DMS114 treated with DMSO at 0.1 percent for 48 hours (cell line): ENCODE results near the gene DDX4.

Experiments
- DNase-seq: peaks from one replicate; lab custom pipeline; 2025; ENCODE audit not compliant: unreplicated experiment; lab: John Stamatoyannopoulos, UW

The DDX4 gene

DNA sequence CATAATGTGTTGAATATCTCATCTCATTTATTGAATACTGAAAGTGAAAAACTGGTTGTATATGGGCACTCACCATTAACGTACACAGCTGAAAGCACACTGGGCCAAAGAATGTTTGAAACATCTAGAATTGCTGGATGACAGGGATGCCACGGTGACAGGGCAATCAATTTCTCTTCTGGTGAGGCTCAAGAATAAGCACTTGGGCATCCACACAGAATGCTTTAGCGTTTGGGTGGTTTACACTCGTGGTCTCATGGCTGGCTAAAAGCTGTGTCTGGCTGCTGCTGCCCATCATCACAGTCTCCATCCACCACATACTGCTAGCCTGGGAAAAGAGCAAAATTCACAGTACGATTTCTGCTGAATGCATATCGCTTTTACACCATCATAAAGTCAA lies 82.6 kb downstream of the DDX4 start:
- DNase-seq, result no peak

DNA sequence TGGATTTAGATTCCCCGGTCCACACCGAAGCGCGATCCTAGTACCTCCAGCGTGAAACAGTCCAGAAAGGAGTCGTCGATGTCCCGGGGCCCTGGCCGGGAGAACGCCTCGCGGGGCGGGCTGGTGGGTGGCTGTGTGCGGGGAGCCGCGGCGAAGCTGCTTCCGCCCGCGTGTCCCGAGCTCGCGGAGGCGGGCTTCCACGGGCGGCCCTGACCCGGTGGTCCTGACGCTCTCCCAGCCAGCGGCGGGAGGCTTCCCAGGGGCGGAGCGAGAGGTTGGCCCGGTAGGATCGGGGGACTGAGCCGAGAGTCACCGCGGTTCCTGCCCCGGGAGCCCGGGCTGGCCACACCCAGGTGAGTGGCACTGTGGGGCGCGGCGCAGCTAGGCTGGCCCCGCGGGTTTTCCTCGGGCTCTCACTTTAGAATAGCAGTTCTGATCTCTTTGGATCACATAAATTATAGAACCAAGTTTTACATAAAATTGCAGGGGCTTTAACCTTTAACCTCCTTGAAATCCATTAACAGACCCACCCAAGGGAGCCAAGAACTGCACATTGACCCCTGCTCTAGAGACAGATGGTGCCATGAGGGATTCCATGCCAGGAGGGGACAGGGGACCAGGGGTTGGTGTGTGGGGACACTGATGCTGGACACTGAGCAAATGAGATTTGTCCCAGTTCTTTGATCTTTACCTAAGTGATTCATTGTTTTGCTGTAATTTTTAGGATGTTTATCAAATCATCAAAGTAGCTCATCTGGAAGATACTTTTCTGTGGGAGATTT lies 84.1 kb downstream of the DDX4 start:
- DNase-seq, result no peak

DNA sequence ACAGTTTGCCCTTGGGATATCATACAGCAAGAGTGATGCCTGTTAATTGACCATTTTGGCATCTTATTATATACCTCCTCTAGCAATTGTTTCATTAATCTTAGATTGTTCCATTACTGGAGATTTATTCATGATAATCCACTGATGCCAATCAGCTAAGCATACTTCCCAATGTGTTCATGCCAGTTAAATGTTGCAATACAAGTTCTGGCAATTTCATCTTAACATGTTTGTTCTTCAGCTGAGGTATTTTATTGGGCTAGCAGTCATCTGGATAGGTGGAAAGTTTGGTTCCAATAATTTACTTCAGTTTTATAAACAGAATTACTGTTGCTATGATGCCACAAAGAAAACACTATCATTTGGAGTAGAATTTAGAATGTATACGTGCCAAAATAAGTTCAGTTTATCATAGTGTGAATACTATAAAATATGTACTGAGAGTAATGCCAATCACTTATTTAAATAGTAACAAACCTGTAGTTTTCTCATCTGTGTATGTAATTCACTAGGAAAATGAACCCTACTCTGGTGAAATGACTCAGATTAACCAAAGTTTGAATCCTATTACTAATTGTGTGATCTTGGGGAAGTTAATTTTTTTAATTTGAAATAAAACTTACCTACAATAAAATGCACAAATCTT lies 85.4 kb downstream of the DDX4 start:
- DNase-seq, result no peak

DNA sequence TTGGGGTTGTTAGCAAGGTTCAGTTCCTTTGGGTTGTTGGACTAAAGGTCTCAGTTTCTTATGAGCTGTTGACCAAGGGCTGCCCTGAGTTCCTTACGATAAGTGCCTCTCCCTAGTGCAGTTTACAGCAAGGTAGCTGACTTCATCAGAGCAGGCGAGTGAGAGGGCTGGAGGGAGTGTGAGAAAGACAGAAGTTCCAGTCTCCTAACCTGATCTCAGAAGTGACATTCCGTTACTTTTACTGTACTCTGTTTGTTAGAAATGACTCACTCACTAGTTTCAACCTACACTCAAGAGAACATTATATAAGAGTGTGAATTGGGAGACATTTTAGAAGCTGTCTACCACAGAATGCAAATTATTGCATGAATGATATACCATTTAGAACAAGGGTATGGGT lies 92.1 kb downstream of the DDX4 start:
- no peak for DNase-seq

DNA sequence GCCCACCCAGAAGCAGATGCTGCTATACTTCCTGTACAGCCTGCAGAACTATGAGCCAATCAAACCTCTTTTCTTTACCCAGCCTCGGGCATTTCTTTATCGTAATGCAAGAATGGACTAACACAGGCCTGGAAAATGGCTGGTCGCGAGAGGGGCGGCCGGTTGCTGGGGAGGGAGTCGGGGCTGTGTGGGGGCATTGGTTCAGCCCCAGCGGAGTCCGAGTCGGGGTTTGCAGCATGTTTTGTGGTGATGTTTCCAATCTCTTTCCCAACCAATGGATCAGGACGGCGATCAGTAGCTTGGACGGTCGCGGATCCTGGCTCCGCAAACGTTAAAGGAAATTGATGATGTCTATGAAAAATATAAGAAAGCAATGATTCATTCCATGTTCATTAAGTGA lies 94.6 kb downstream of the DDX4 start:
- DNase-seq, result no peak

DNA sequence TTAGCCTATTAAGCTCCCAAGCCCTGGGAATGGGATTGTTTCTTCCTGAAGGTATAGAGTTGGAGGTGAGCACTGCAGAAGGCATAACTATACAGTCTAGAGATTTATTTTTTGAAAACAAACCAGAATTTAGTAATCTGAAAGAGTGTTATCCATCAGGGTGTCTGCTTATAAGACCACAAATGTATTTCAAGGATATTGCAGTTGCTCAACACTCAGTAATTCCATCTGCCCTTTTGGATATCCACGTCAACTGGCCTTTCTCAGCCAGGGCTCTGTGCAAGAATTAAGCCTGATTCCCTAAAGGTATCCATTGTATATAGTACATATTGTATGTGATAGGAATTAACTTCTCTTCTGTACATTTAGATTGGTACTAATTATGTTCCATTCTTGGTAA lies 98.3 kb downstream of the DDX4 start:
- no peak for DNase-seq

DNA sequence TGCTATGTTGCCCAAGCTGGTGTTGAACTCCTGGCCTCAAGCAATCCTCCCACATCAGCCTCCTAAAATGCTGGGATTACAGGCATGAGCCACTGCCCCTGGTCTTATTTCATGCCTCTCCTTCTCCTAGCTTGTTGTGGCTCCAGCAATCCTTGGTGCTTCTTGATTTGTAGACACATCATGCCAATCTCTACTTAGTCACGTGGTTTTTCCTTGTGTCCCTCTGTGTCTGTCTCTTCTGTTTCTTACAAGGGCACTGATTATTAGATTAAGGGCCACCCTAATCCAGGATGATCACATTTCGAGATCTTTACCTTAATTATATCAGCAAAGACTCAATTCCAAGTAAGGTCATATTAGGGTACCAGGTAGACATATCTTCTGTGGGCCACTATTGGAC lies 104.1 kb downstream of the DDX4 start:
- DNase-seq, result no peak

DNA sequence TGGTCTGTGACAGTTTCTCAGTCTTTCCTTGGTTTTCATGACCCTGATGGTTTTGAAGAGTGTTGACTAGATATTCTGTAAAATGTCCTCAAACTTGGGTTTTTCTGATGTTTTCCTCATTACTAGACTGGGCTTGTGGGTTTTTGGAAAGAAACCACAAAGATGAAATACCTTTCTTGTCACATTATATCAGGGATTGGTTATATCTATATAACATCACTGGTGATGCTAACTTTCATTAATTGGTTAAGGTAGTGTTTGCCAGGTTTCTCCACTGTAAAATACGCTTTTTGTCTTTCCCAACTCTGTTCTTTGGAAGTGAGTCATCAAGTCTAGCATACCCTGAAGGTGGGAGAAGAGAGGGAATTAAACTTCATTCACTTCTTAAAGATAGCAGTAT lies 110.0 kb downstream of the DDX4 start:
- no peak for DNase-seq

DNA sequence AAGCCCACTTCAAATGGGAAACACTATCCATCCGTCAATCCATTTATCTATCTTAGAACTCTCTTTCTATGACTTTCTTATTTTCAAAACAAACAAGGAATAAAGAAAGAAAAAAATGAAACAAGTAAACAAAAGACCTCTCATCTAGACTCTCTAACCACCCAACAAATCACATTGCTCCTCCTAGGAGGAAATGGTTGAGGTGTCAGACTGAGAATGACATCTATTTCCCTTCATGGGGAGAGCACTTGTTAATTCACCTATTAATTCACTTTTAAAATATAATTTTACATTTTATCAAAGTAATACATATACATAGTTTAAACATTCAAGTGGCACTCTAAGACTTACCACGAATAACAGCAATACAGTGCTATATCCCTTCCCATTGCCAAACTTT lies 110.9 kb downstream of the DDX4 start:
- DNase-seq, result no peak

DNA sequence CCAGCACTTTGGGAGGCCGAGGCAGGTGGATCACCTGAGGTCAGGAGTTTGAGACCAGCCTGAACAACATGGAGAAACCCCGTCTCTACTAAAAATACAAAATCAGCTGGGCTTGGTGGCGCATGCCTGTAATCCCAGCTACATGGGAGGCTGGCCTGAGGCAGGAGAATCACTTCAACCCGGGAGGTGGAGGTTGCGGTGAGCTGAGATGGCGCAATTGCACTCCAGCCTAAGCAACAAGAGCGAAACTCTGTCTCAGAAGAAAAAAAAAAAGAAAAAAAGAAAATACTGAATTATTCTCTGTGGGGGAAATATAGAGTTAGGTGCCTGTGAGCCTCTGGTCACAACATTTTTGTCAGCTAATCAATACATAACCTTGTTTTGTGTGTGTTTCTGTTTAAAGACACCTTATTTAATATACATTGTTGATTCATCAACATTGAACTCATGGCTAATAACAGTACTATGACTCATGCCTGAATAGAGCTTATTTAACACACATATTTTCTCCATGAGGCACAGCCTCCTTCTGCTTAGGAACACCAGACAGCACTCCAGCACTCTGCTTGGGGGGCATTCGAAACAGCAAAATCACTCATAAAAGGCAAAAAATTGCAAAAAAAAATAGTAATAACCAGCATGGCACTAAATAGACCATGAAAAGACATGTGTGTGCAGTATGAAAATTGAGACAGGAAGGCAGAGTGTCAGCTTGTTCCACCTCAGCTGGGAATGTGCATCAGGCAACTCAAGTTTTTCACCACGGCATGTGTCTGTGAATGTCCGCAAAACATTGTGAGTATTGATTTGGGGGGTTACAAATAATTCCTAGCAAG lies 113.2 kb downstream of the DDX4 start, which contains the start of gene IL31RA:
Gene IL31RA (plus strand): TSS at position 519 of the 836 bp plus-strand sequence. CDS start 214 bp downstream, at position 733.
- DNase-seq, result no peak

DNA sequence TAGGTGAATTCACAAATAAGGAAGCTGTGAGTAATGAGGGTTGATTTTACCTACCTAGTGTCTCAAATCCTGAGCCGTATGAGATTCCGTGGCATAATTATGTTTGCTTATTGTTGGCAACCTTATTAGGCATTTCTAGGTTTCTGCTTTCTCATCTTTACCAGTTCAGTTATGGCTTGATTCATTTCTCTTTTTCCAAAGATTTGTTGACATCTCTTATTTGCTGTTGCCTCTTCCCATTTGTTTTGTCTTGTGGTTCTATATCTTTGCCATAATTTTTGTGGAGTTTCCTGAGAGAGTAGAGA lies 113.8 kb downstream of the DDX4 start:
- DNase-seq, result no peak

DNA sequence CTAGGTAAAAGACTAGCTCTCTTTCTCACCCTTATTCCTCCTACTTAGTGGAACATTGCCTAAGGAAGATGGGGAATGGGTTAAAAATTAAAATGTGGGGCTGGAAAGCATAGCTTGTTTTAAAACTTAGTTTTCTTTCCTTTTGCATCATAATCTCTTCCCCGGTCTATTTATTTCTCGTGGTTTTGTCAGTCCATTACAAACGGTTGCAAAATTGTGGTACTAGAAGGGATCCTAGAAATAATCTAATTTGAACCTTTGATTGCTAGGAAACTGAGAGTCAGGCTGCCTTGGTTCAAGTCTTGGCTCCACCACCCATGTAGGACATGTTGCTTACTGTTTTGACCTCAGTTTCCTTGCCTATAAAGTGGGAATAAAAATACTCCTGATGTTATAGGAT lies 114.6 kb downstream of the DDX4 start:
- DNase-seq, result no peak

DNA sequence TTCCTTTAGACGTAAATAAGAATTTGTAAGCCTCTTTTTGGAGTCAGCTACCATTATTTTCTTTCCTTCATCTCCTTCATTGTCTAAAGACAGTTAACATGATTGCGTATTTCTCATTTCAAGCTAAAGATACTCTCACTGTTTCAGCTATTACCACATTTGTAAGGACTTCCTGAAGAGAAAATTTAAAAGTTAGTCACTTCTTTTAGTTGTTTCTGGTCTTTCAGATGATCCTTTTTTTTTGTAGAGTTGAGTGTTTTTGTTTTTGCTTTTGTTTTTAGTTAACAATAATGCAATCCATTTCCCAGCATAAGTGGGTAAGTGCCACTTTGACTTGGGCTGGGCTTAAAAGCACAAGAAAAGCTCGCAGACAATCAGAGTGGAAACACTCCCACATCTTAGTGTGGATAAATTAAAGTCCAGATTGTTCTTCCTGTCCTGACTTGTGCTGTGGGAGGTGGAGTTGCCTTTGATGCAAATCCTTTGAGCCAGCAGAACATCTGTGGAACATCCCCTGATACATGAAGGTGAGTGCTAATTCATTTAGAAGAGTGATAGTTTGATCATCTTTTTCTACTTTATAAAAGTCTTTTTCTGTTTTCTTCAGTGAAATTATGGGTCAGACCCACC lies 115.3 kb downstream of the DDX4 start:
- DNase-seq, result no peak

DNA sequence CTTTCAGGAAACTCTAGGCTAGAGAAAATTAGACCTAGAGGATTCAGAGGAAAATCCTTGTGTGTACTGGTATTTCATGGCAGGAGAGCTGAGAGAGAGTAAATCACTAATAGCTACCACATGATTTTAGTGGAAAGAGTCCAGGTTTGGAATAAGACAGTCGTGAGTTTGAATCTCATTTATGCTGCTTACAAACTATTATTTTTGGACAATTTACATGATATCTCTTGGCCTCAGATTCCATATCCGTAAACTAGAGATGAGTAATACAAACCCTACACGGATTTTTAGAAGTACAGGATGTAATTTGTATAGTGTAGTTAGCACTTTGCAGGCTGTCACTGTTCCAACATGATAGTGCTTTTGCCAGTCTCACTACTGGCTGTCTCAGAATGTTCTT lies 116.0 kb downstream of the DDX4 start:
- DNase-seq, result no peak

DNA sequence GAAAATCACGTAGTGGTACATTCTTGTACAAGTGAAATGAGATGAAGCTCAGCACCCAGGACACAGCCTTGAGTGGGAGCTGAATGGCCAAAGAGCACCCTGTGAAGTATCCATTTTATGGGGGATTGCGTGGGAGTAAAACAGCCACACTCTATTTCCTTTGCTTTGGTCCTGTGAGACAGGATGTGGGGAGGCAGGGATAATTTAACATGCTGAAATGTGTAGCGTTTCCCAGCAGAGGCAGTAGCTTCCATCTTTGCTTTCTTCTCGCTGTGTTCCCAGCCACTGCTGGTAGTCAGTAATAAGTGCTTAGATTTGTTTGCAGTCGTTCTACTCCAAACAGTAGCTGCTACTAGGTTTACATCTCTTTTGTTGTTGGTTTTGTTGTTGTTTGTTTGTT lies 117.6 kb downstream of the DDX4 start:
- DNase-seq, result no peak

DNA sequence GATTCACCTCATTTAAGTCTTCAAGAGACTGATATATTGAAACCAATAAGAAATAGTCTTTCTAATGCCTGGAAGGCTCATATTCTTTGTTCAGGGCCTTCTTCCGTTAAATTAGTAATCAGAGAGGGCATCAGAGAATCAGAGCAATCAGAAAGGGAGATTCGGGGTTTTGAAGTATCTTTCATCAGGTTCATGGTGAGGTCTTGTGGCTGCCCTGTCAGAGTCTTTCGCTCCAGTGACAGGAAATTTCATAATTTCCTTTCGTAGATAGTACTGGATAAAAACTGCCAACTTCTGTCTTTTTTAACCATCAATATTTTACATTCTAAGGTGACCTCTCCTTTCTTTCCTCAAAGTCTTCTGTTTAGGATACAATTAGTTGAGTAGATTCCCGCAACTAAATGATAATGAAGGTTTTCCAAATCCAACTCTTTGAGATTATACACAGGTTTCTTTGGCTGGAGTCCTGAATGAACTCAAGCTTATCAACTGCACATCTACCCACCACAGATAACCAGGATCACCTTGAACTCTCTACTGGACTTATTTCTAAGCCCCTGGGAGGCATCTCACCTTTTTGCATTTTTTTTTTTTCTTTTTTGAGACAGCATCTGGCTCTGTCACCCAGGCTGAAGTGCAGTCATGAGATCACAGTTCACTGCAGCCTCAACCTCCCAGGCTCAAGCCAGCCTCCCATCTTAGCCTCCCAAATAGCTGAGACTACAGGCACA lies 118.8 kb downstream of the DDX4 start:
- DNase-seq, result no peak

DNA sequence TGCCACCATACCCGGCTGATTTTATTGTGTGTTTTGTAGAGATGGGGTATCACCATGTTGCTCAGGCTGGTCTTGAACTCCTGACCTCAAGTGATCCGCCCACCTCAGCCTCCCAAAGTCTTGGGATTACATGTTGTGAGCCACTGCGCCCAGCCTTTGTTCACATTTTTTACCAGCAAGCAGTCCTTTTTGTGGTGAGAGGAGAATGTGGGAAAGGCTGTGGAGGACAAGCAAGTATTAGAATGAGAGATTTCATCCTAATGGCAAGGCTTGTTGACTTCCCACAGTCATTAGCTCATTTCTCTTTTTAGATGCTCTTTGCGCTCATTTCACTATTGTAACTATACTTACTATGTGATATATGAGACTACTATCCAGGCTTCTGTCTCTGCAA lies 119.4 kb downstream of the DDX4 start:
- DNase-seq, result no peak

DNA sequence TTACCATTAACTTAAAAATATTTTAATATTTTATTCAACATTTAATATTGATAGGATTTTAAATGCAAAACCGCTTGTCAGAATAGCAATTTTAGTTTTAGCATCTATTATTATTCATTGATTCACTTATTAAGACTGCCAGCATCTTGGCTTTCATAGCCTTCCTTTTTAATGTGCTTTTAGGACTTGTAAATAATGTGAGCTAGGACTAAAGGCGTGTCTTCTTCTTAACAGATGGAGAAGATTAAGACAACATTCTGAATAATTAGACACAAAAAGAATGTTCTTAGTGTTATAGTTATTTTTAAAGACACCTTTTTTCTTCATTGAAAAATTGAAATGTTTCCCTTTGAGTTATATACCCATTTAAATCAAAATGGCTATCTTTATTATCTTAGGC lies 120.2 kb downstream of the DDX4 start:
- DNase-seq, result no peak

DNA sequence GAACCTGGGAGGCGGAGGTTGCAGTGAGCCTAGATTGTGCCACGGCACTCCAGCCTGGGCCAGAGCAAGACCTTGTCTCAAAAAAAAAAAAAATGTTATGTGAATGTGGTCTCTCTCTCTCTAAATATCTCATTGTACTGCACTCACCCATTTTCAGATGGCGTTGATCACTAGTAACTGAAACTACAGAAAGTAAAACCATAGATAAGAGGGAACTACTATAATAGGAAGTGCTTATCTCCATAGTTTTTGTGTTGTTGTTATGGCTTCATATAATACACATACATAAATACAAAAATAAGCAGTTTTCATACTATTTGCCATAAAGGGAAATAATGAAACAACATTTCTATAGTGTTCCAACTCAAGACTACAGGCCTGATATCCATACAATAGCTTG lies 122.4 kb downstream of the DDX4 start:
- no peak for DNase-seq

DNA sequence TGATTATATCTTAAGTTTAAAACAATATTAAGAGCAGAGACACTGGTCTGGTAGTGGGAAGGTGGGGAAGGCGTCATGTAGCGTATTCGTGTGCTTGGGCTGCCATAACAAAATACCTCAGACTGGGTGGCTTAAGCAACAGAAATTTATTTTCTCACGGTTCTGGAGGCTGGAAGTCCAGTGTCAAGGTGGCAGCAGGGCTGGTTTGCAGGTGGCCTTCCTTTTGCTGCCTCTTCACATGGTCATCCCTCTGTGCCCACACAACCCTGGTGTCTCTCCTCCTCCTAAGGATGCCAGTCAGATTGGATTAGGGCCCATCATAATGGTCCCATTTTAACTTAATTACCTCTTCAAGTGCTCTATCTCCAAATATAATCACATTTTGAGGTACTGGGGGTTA lies 122.8 kb downstream of the DDX4 start:
- no peak for DNase-seq
